Neural progenitor cell (in vitro differentiated cells): Measurements from ENCODE around the gene RYR1. TPM values are rescaled to one million over a fixed set of nuclear protein-coding genes. Genes with fewer than 3 reads are reported as not detected.
A peak's percentile ranks its signal among the peaks of the same experiment; 100 is the strongest.

Source experiments
- DNase-seq: peaks from one replicate; pipeline ENCODE4 v3.0.0-alpha.2; 2016; ENCODE audit warnings: low spot score
- H2AFZ ChIP-seq: fragments of 200-600 bp; sonication (generic); replicated peaks from 2 replicates; pipeline ENCODE4 v1.6.1; 2016; ENCODE audit warnings: antibody characterized with exemption
- H3F3A ChIP-seq: fragments of 200-600 bp; sonication (generic); 2 replicates; pipeline ENCODE4 v1.6.1; 2016; ENCODE audit warnings: antibody characterized with exemption, low read depth
- H3K27ac ChIP-seq: fragments of 200-600 bp; sonication (generic); 2 replicates; pipeline ENCODE4 v1.5.1; 2016; ENCODE audit warnings: mild to moderate bottlenecking
- H3K27me3 ChIP-seq: fragments of 200-600 bp; sonication (generic); 2 replicates; pipeline ENCODE4 v1.6.1; 2016; ENCODE audit warnings: mild to moderate bottlenecking, moderate library complexity
- H3K36me3 ChIP-seq: fragments of 200-600 bp; sonication (generic); 2 replicates; pipeline ENCODE4 v1.5.1; 2016
- H3K4me1 ChIP-seq: fragments of 200-600 bp; sonication (generic); 2 replicates; pipeline ENCODE4 v1.6.1; 2016; ENCODE audit warnings: mixed run types
- H3K4me2 ChIP-seq: fragments of 200-600 bp; sonication (generic); 2 replicates; pipeline ENCODE4 v1.6.1; 2016
- H3K4me3 ChIP-seq: fragments of 200-600 bp; sonication (generic); 2 replicates; pipeline ENCODE4 v1.5.1; 2016
- H3K79me2 ChIP-seq: fragments of 200-600 bp; sonication (generic); 2 replicates; pipeline ENCODE4 v1.6.1; 2016; ENCODE audit warnings: low read depth
- H3K9ac ChIP-seq: fragments of 200-600 bp; sonication (generic); 2 replicates; pipeline ENCODE4 v1.6.1; 2016
- H3K9me3 ChIP-seq: fragments of 200-600 bp; sonication (generic); 2 replicates; pipeline ENCODE4 v1.5.1; 2016; ENCODE audit warnings: low read depth
- H4K20me1 ChIP-seq: fragments of 200-600 bp; sonication (generic); 2 replicates; pipeline ENCODE4 v1.6.1; 2016; ENCODE audit warnings: low read depth
- H3K27ac Mint-ChIP-seq: 3 replicates; pipeline ENCODE4 v1.8.0; 2021; ENCODE audit warnings: mixed read lengths
- H3K27me3 Mint-ChIP-seq: 2 replicates; pipeline ENCODE4 v1.8.0; 2022; ENCODE audit warnings: low read depth, mild to moderate bottlenecking, inconsistent platforms, moderate library complexity, mixed read lengths; ENCODE audit not compliant: insufficient read depth
- H3K36me3 Mint-ChIP-seq: 3 replicates; pipeline ENCODE4 v1.8.0; 2021; ENCODE audit warnings: mixed read lengths
- H3K4me1 Mint-ChIP-seq: 3 replicates; pipeline ENCODE4 v1.8.0; 2021; ENCODE audit warnings: mixed read lengths
- H3K4me3 Mint-ChIP-seq: 3 replicates; pipeline ENCODE4 v1.8.0; 2021; ENCODE audit warnings: mild to moderate bottlenecking, moderate library complexity, mixed read lengths
- H3K9me3 Mint-ChIP-seq: 3 replicates; pipeline ENCODE4 v1.8.0; 2020; ENCODE audit warnings: mixed read lengths
- EZH2 ChIP-seq: fragments of 200-600 bp; sonication (generic); IDR thresholded peaks from 2 replicates; pipeline ENCODE4 v1.6.1; 2017; ENCODE audit warnings: antibody characterized with exemption, mild to moderate bottlenecking, moderate library complexity
- EZH2phosphoT487 ChIP-seq: fragments of 200-600 bp; sonication (generic); IDR thresholded peaks from 2 replicates; pipeline ENCODE4 v1.6.1; 2017; ENCODE audit warnings: antibody characterized with exemption
- total RNA-seq: library from RNA; depleted of rRNA; stranded (reverse); fragments of >200 nt; gene quantifications from 2 replicates; pipeline ENCODE4 v1.2.3, GENCODE V29; 2015; ENCODE audit warnings: low replicate concordance
- TF ChIP-seq, protein P1 (sequence below): fragments of 200-600 bp; sonication (generic); IDR thresholded peaks from 2 replicates; pipeline ENCODE4 v1.5.1; 2017; ENCODE audit warnings: antibody characterized with exemption, mild to moderate bottlenecking

Gene RYR1
- total RNA-seq, 1 donor from 2014 or later = 0.60 TPM

DNA sequence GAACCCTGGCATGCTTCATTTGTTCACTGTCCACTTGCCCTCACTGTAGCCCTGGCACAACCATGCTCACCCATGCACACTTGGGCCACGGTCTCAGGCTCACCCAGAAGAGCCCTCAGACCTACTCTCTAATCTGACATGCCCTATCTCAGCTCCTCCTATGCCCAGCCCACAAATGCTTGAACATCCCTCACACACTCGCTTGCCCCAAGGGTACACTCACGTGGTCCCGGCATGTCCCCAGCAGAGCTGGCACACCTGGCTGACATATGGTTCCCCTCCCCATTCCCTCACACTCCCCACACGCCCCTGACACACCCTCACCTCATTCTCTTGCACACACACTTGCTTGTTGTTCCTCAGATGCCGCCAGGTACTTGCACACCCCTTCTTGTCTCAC is 128.6 kb downstream of the RYR1 start:
- Mint-ChIP-seq H3K4me1 (peaks cover 7% of the 10 kb centered on the region), H3K27ac (peak overlapping the region; percentile 90), H3K9me3 (no peaks in the 10 kb centered on the region), H3K27me3 (peaks cover 11% of the 10 kb centered on the region), H3K4me3 (peak overlapping the region; percentile 33), H3K36me3 (no peaks in the 10 kb centered on the region)
- no peaks in the 10 kb centered on the region for H3K79me2 ChIP-seq
- no peaks in the 10 kb centered on the region for H3K36me3 ChIP-seq
- no peaks in the 10 kb centered on the region for H3K9me3 ChIP-seq
- no peak overlapping the region for H2AFZ ChIP-seq
- no peak overlapping the region for H3K9ac ChIP-seq
- H3K27me3 ChIP-seq = peaks cover 16% of the 10 kb centered on the region
- H4K20me1 ChIP-seq = no peaks in the 10 kb centered on the region
- no peak overlapping the region for H3K4me3 ChIP-seq
- H3K27ac ChIP-seq = no peak overlapping the region
- no peak overlapping the region for H3K4me2 ChIP-seq
- no peak for DNase-seq
- H3K4me1 ChIP-seq = no peaks in the 10 kb centered on the region
- H3F3A ChIP-seq = no peaks in the 10 kb centered on the region
- TF ChIP-seq EZH2phosphoT487 (no peak), EZH2 (no peak)
- TF ChIP-seq, protein P1, sequence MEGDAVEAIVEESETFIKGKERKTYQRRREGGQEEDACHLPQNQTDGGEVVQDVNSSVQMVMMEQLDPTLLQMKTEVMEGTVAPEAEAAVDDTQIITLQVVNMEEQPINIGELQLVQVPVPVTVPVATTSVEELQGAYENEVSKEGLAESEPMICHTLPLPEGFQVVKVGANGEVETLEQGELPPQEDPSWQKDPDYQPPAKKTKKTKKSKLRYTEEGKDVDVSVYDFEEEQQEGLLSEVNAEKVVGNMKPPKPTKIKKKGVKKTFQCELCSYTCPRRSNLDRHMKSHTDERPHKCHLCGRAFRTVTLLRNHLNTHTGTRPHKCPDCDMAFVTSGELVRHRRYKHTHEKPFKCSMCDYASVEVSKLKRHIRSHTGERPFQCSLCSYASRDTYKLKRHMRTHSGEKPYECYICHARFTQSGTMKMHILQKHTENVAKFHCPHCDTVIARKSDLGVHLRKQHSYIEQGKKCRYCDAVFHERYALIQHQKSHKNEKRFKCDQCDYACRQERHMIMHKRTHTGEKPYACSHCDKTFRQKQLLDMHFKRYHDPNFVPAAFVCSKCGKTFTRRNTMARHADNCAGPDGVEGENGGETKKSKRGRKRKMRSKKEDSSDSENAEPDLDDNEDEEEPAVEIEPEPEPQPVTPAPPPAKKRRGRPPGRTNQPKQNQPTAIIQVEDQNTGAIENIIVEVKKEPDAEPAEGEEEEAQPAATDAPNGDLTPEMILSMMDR = no peak

DNA sequence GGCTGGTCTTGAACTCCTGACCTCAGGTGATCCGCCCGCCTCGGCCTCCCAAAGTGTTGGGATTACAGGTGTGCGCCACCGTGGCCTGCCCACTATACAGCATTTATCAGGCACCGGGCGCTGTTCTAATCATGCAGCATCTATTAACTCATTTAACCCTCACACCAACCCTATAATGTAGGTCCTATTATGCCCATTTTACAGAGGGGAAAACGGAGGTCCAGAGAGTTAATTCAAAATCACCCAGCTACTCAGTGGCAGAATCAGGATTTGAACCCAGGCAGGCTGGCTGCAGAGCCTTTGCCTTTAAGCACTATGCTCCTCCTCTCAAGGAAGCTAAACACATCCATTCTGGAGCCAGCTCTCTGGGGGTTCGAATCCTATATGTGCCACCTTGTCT is 130.0 kb downstream of the RYR1 start:
- no peak overlapping the region for H2AFZ ChIP-seq
- H3K36me3 ChIP-seq = no peaks in the 10 kb centered on the region
- H3K27ac Mint-ChIP-seq = no peak overlapping the region
- TF ChIP-seq EZH2phosphoT487 (no peak), EZH2 (no peak)
- TF ChIP-seq, protein P1 = no peak
- no peaks in the 10 kb centered on the region for H4K20me1 ChIP-seq
- no peaks in the 10 kb centered on the region for H3K4me1 ChIP-seq
- H3K4me3 Mint-ChIP-seq = no peak overlapping the region
- no peaks in the 10 kb centered on the region for H3K36me3 Mint-ChIP-seq
- H3K27ac ChIP-seq = no peak overlapping the region
- no peak overlapping the region for H3K9ac ChIP-seq
- H3K27me3 Mint-ChIP-seq = peaks cover 11% of the 10 kb centered on the region
- no peak overlapping the region for H3K4me2 ChIP-seq
- no peaks in the 10 kb centered on the region for H3F3A ChIP-seq
- H3K4me3 ChIP-seq = no peak overlapping the region
- no peak for DNase-seq
- H3K27me3 ChIP-seq = peaks cover 16% of the 10 kb centered on the region
- H3K9me3 Mint-ChIP-seq = no peaks in the 10 kb centered on the region
- H3K9me3 ChIP-seq = no peaks in the 10 kb centered on the region
- H3K79me2 ChIP-seq = no peaks in the 10 kb centered on the region
- peaks cover 7% of the 10 kb centered on the region for H3K4me1 Mint-ChIP-seq

DNA sequence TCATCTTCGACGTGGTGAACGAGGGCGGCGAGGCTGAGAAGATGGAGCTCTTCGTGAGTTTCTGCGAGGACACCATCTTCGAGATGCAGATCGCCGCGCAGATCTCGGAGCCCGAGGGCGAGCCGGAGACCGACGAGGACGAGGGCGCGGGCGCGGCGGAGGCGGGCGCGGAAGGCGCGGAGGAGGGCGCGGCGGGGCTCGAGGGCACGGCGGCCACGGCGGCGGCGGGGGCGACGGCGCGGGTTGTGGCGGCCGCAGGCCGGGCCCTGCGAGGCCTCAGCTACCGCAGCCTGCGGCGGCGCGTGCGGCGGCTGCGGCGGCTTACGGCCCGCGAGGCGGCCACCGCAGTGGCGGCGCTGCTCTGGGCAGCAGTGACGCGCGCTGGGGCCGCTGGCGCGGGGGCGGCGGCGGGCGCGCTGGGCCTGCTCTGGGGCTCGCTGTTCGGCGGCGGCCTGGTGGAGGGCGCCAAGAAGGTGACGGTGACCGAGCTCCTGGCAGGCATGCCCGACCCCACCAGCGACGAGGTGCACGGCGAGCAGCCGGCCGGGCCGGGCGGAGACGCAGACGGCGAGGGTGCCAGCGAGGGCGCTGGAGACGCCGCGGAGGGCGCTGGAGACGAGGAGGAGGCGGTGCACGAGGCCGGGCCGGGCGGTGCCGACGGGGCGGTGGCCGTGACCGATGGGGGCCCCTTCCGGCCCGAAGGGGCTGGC is 131.6 kb downstream of the RYR1 start:
- Histone ChIP-seq H3F3A (no peaks in the 10 kb centered on the region), H2AFZ (no peak overlapping the region), H3K79me2 (no peaks in the 10 kb centered on the region), H3K4me2 (no peak overlapping the region), H3K9ac (no peak overlapping the region), H4K20me1 (no peaks in the 10 kb centered on the region), H3K4me1 (no peaks in the 10 kb centered on the region), H3K27me3 (peaks cover 16% of the 10 kb centered on the region), H3K27ac (no peak overlapping the region), H3K9me3 (no peaks in the 10 kb centered on the region), H3K36me3 (no peaks in the 10 kb centered on the region), H3K4me3 (no peak overlapping the region)
- Mint-ChIP-seq H3K9me3 (no peaks in the 10 kb centered on the region), H3K27ac (no peak overlapping the region), H3K4me1 (peaks cover 4% of the 10 kb centered on the region), H3K4me3 (no peak overlapping the region), H3K36me3 (no peaks in the 10 kb centered on the region), H3K27me3 (peaks cover 8% of the 10 kb centered on the region)
- peak; percentile 41 for DNase-seq
- TF ChIP-seq EZH2 (no peak), EZH2phosphoT487 (no peak)
- TF ChIP-seq, protein P1 = no peak
